PC-9 (cell line): ENCODE measurements around the gene MSTO1.

Experiments used
- EZH2 ChIP-seq: fragments of 200-600 bp; sonication (generic); IDR thresholded peaks from 2 replicates; pipeline ENCODE4 v1.8.0; 2017; ENCODE audit warnings: antibody characterized with exemption, low read depth
- TF ChIP-seq, protein P1 (sequence below): fragments of 200-600 bp; sonication (generic); conservative IDR thresholded peaks from 2 replicates; pipeline ENCODE4 v1.6.1; 2017; ENCODE audit warnings: mixed run types, antibody characterized with exemption, mild to moderate bottlenecking, moderate library complexity

DNA sequence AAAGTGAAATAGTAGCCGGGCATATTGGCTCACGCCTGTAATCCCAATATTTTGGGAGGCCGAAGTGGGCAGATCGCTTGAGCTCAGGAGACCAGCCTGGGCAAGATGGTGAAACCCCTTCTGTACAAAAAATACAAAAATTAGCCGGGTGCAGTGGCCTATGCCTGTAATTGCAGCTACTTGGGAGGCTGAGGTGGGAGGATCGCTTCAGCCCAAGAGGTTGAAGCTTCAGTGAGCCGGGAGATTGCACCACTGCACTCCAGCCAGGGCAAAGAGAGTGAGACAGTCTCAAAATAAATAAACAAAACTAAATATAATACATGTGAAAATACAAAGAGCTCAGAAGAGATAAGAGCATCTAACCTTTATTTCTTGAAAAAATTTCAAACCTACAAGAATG, 2.3 kb upstream of the MSTO1 start:
- TF ChIP-seq, protein P1, sequence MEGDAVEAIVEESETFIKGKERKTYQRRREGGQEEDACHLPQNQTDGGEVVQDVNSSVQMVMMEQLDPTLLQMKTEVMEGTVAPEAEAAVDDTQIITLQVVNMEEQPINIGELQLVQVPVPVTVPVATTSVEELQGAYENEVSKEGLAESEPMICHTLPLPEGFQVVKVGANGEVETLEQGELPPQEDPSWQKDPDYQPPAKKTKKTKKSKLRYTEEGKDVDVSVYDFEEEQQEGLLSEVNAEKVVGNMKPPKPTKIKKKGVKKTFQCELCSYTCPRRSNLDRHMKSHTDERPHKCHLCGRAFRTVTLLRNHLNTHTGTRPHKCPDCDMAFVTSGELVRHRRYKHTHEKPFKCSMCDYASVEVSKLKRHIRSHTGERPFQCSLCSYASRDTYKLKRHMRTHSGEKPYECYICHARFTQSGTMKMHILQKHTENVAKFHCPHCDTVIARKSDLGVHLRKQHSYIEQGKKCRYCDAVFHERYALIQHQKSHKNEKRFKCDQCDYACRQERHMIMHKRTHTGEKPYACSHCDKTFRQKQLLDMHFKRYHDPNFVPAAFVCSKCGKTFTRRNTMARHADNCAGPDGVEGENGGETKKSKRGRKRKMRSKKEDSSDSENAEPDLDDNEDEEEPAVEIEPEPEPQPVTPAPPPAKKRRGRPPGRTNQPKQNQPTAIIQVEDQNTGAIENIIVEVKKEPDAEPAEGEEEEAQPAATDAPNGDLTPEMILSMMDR: no peak
- no peak for TF ChIP-seq EZH2
